Lower leg skin (tissue), 4 donors: Measurements from ENCODE around the gene NR3C2. TPM values are rescaled to one million over a fixed set of nuclear protein-coding genes. Genes with fewer than 3 reads are reported as not detected.

Experiments
- DNase-seq, 2 donors: peaks; one replicate each; pipeline ENCODE4 v3.0.0-alpha.2; 2019; ENCODE audit warnings: low spot score in 2 of 2
- H3K4me3 ChIP-seq: fragments of 200-600 bp; sonication (generic); 2 replicates; pipeline ENCODE4 v1.5.1; 2017; ENCODE audit warnings: mild to moderate bottlenecking, low read depth; ENCODE audit not compliant: poor library complexity, severe bottlenecking
- CTCF ChIP-seq, 3 donors: fragments of 450-650 bp; IDR thresholded peaks; one replicate each; pipeline ENCODE4 v1.5.1; 2016; ENCODE audit warnings: antibody characterized with exemption in 3 of 3, mild to moderate bottlenecking in 3 of 3, moderate library complexity in 2 of 3
- POLR2A ChIP-seq, 2 donors: fragments of 450-650 bp; IDR thresholded peaks; one replicate each; pipeline ENCODE4 v1.6.1; 2016 to 2017; ENCODE audit warnings: antibody characterized with exemption in 2 of 2, mild to moderate bottlenecking in 1 of 2, moderate library complexity in 1 of 2
- WGBS, 2 donors: methylation state at CpG; one replicate each; pipeline ENCODE4 v1.1.5; 2018; 5-methylcytosine and 5-hydroxymethylcytosine counted together
- intact Hi-C: fragments of 100-400 bp; cut with DNase I; formaldehyde crosslinking; loops from one replicate; pipeline ENCODE4 v1.15.0; 2023; ENCODE audit warnings: low total_unique reads
- total RNA-seq, 4 donors: library from RNA; depleted of rRNA; stranded (reverse); fragments of >200 nt; gene quantifications; one replicate each; pipeline ENCODE4 v1.1.0, GENCODE V29; 2016

The NR3C2 gene
- total RNA-seq, 4 donors from 2014 or later = 9.7 to 21.3 (median 10.6) TPM

DNA sequence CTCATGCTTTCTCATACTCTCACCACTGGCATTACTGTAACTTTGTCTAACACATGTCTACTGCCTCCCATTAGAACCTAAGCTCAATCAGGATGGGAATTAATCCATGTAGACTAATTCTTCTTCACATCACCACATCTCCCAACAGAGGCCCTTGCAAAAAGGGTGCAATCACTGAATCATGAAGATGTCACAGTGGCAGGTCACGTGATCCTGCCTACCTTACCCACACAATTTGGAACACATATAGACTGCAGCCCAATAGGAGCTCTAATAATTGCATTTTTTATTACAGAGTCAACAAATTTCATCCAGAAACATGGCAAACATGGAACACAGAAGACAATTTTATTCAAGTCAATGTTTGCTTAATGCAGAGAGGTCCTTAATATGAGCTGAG is 146.6 kb downstream of the NR3C2 start:
- no peak for DNase-seq
- WGBS, 2 donors = 97% methylated on average over 1 of the region's 1 CpG
- intact Hi-C loops = no loop called here
- no peak for TF ChIP-seq CTCF (IDR thresholded peaks at IDR 0.05)
- no peak for TF ChIP-seq POLR2A (IDR thresholded peaks at IDR 0.05)
- no peak overlapping the region for H3K4me3 ChIP-seq

DNA sequence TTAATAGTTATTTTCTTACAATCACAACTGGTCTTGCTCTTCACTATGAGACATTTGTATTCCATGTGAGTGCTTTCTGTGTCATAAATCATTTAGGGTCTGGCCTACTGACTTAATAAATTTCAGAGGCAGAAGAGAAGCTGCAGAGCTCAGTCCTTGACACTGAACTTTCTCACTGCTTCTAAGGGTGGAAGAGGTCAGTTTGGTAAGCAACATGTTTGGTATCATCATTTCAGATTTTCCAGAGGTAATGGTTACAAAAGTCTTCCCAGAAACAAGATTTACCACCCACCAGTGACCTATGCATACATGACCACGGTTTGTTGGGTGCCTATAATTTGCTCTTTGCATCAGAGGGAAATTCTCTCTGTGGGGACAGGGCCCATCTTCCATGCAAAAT is 148.6 kb downstream of the NR3C2 start:
- 72 to 89% methylated on average over 1 of the region's 1 CpG for WGBS, 2 donors
- DNase-seq = no peak
- no peak for TF ChIP-seq POLR2A (IDR thresholded peaks at IDR 0.05)
- TF ChIP-seq CTCF (IDR thresholded peaks at IDR 0.05) = no peak
- intact Hi-C loops = no loop called here
- H3K4me3 ChIP-seq = no peak overlapping the region

DNA sequence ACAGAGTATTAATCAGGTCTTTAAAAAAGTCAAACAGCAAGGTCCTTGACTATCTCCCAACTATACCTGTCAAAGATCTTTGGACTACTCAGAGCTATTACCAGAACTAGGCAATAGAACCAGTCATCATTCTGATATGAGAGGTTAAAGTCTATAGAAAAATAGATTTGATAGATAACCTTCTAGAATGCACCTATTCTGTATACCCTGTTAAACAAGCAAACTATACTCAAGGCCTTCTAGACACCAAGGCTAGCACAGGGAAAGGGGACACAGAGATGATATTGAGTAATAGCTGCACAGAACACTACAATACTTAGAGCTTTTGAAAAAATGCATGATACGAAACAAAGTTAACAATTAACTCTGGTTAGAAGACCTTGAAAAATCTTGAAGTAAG is 149.5 kb downstream of the NR3C2 start:
- intact Hi-C loops = no loop called here
- H3K4me3 ChIP-seq = no peak overlapping the region
- TF ChIP-seq CTCF (IDR thresholded peaks at IDR 0.05) (no peak), POLR2A (IDR thresholded peaks at IDR 0.05) (no peak)
- 85 to 89% methylated on average over 1 of the region's 1 CpG for WGBS, 2 donors
- DNase-seq = no peak

DNA sequence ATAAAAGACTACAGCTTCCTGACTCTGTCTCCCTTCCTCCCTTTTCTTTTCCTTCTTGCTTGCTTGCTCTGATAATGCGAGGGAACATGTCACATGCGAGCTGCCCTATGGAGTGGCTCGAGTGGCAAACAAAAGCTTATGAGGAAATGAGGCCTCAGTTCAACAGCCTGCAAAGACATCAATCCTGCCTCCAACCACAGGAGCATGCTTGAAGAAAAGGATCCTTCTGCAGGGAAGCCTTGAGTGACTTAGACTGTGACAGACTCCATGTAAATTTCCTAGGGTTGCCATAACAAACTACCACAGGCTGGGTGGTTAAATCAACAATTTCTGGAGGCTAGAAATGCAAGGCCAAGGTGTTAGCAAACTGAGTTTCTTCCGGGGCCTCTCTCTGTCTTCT is 152.5 kb downstream of the NR3C2 start:
- no peak overlapping the region for H3K4me3 ChIP-seq
- intact Hi-C loops = no loop called here
- no peak for DNase-seq
- no peak for TF ChIP-seq POLR2A (IDR thresholded peaks at IDR 0.05)
- TF ChIP-seq CTCF (IDR thresholded peaks at IDR 0.05) = no peak
- 87 to 91% methylated on average over 4 of the region's 4 CpGs for WGBS, 2 donors

GRCh38 chr4:148288448-148288847 is 153.8 kb downstream of the NR3C2 start:
- TF ChIP-seq CTCF (IDR thresholded peaks at IDR 0.05) (no peak), POLR2A (IDR thresholded peaks at IDR 0.05) (no peak)
- DNase-seq = no peak
- H3K4me3 ChIP-seq = no peak overlapping the region
- intact Hi-C loops = no loop called here
- 34 to 35% methylated on average over 3 of the region's 3 CpGs for WGBS, 2 donors

DNA sequence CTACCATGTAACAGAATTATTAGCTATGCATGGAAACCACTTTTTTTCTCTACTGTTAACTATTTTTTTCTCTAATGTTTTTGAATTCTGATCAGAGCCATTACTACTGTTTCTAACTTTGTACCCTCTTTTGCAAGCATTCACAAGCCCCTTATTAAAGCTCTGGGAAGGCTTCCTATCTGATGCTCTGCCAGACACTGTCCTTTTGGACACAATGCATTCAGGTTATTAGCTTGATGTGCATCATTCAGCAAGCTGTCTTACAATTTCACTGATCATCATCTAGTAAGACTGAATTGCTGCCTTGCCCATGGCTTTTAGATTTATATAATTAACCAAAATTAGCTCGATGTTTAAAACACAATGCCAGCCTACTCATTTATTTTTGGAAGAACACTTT is 155.1 kb downstream of the NR3C2 start:
- no peak for DNase-seq
- 56 to 79% methylated on average over 1 of the region's 1 CpG for WGBS, 2 donors
- intact Hi-C loops = no loop called here
- no peak overlapping the region for H3K4me3 ChIP-seq
- TF ChIP-seq CTCF (IDR thresholded peaks at IDR 0.05) (no peak), POLR2A (IDR thresholded peaks at IDR 0.05) (no peak)
